Measurements from ENCODE around the gene CACFD1. TPM values are rescaled to one million over a fixed set of nuclear protein-coding genes. Genes with fewer than 3 reads are reported as not detected.
A peak's percentile ranks its signal among the peaks of the same experiment; 100 is the strongest.

Gene CACFD1
- total RNA-seq, 1 donor from 2014 or later = 22.3 TPM

DNA sequence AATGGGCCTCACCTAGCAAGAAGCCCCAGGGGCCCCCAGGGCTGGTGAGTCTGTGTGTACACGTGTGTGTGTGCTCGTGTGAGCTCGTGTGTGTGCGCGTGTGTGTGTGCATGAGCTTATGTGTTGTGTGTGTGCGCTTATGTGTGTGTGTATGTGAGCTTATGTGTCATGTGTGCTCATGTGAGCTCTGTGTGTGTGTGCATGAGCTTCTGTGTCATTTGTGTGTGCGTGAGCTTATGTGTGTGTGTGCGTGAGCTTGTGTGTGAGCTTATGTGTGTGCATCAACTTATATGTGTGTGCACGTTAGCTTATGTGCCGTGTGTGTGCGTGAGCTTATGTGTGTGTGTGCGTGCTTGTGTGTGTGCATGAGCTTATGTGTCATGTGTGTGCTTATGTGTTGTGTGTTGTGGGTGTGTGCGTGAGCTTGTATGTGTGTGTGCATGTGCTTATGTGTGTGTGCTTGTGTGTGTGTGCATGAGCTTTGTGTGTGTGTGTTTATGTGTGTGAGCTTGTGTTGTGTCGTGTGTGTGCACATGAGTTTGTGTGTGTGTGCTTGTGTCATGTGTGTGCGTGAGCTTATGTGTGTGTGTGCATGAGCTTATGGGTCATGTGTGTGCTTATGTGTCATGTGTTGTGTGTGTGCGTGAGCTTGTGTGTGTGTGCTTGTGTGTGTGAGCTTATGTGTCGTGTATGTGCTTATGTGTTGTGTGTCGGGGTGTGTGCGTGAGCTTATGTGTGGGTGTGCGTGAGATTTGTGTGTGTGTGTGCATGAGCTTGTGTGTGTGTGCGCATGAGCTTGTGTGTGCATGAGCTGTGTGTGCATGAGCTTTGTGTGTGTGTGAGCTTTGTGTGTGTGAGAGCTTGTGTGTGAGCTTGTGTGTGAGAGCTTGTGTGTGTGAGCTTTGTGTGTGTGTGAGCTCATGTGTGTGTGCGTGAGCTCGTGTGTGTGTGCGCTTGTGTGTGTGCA lies 35.8 kb downstream of the CACFD1 start:
- TF ChIP-seq, protein P1, sequence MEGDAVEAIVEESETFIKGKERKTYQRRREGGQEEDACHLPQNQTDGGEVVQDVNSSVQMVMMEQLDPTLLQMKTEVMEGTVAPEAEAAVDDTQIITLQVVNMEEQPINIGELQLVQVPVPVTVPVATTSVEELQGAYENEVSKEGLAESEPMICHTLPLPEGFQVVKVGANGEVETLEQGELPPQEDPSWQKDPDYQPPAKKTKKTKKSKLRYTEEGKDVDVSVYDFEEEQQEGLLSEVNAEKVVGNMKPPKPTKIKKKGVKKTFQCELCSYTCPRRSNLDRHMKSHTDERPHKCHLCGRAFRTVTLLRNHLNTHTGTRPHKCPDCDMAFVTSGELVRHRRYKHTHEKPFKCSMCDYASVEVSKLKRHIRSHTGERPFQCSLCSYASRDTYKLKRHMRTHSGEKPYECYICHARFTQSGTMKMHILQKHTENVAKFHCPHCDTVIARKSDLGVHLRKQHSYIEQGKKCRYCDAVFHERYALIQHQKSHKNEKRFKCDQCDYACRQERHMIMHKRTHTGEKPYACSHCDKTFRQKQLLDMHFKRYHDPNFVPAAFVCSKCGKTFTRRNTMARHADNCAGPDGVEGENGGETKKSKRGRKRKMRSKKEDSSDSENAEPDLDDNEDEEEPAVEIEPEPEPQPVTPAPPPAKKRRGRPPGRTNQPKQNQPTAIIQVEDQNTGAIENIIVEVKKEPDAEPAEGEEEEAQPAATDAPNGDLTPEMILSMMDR (IDR thresholded peaks at IDR 0.05) = no peak
- DNase-seq (ENCODE audit: low spot score) = no peak
- H3K9me3 Mint-ChIP-seq (ENCODE audit: low read depth) = no peaks in the 10 kb centered on the region
- peaks cover 19% of the 10 kb centered on the region for H3K4me1 Mint-ChIP-seq (ENCODE audit: low read depth)
- H3K4me3 Mint-ChIP-seq (ENCODE audit: unreplicated experiment) = no peak overlapping the region
- H3K27ac Mint-ChIP-seq (ENCODE audit: unreplicated experiment) = no peak overlapping the region
- peaks cover 3% of the 10 kb centered on the region for H3K36me3 Mint-ChIP-seq (ENCODE audit: low read depth)
- H3K27me3 Mint-ChIP-seq (ENCODE audit: low read depth) = peaks cover 21% of the 10 kb centered on the region

DNA sequence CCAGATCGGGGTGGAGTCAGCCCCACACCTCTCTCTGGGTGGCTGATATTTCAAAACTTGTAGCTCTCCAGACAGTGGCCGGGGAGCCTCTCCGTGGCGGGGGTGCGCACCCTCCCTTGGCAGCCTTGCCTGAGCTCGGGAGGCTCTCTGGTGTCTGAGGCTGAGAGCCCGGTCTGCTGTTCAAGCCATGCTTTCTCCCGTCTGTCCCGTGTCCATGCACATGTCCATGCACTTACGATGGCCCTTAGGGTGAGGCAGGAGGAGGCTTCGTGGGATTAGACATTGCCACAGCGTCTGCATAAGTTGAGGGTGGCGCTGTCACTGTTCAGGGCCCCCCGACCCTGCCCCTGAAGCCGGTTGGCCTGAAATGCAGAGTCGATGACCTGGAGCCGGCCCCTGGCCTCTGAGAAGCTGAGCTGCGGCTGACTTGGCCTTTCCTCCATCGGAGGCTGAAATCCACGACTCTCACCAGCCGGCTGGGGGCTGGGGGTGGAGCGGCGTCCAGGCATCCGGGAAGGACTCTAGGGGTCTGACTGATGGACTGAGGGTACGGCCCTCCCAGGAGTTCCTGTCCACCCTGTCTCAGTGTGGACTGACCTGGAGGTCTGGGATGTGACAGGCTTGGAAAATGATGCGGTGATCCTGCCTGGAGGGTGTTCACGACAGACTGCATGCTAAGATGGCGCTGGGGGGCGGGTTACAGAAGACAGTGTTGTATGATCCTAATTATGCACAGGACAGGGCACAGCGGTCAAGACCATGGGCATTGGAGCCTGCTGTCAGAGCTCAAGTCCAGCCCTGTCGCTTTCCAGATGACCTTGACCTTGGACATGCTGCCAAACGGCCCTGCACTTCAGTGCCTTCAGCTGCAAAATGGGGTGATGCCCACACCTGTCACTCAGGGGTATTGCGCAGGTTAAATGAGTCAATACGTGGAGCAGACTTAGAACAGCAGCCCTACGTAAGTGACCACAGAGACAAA lies 37.4 kb downstream of the CACFD1 start:
- no peak for DNase-seq (ENCODE audit: low spot score)
- Mint-ChIP-seq H3K9me3 (ENCODE audit: low read depth) (peaks cover 10% of the 10 kb centered on the region), H3K27me3 (ENCODE audit: low read depth) (peaks cover 21% of the 10 kb centered on the region), H3K4me3 (ENCODE audit: unreplicated experiment) (no peak overlapping the region), H3K4me1 (ENCODE audit: low read depth) (peaks cover 11% of the 10 kb centered on the region), H3K27ac (ENCODE audit: unreplicated experiment) (no peak overlapping the region), H3K36me3 (ENCODE audit: low read depth) (peaks cover 9% of the 10 kb centered on the region)
- TF ChIP-seq, protein P1 (IDR thresholded peaks at IDR 0.05) = no peak

DNA sequence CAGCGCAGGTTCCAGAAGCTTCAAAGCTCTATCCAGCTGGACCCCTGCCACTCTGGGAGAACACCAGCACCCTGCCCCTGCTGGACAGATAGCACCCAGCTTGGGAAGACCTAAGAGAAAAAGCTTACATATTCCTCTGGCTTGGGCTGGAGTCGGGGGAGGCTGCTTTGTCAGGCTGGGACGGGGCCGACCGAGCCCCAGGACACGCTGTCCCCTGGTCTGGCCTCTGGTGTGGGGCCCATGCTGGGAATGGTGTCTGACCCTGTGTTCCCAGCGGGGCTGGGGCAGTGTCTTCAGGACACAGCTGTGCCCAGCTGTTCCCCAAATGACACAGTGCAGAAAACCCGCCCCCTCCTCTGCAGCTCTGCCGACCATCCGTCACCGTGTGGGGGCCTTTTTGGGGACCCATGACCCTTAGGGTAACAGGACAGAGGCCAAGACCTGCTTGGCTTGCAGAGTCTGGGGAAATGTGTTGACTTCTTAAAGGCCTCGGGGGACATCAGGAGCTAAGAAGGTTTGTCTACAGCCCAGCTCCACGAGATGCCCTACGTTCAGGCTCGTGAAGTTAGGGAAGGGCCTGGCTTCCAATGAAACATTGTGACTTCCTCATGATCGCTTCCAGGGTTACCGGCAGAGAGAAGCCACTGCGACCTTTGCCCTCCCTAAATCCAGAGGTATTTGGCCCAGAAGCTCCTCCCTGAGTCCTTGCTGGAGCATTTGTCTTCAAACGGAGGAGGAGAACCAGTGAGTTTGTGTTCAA lies 39.5 kb downstream of the CACFD1 start:
- no peaks in the 10 kb centered on the region for H3K4me1 Mint-ChIP-seq (ENCODE audit: low read depth)
- peaks cover 17% of the 10 kb centered on the region for H3K9me3 Mint-ChIP-seq (ENCODE audit: low read depth)
- H3K36me3 Mint-ChIP-seq (ENCODE audit: low read depth) = peaks cover 14% of the 10 kb centered on the region
- no peak overlapping the region for H3K4me3 Mint-ChIP-seq (ENCODE audit: unreplicated experiment)
- peaks cover 23% of the 10 kb centered on the region for H3K27me3 Mint-ChIP-seq (ENCODE audit: low read depth)
- no peak for DNase-seq (ENCODE audit: low spot score)
- TF ChIP-seq, protein P1 (IDR thresholded peaks at IDR 0.05) = peak; percentile 21
- no peak overlapping the region for H3K27ac Mint-ChIP-seq (ENCODE audit: unreplicated experiment)

DNA sequence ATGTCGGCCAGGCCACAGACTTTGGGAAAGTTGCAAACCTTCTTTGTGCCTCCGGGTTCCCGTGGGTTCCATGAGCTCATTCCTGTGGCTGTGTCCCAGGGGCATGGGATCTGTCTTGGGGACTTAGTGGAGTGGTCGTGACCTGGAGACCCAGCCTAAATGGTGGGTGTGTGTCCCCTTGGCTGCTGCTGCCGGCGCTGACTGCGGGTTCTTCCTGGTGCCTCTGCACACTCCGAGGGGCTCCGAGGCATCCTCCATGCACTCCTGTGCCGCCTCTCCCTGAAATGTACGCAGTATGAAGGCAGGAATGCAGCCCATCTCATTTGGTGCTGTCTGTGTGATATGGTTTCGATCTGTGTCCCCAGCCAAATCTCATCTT lies 40.1 kb downstream of the CACFD1 start:
- peaks cover 23% of the 10 kb centered on the region for H3K27me3 Mint-ChIP-seq (ENCODE audit: low read depth)
- H3K4me1 Mint-ChIP-seq (ENCODE audit: low read depth) = no peaks in the 10 kb centered on the region
- no peak for DNase-seq (ENCODE audit: low spot score)
- no peak overlapping the region for H3K4me3 Mint-ChIP-seq (ENCODE audit: unreplicated experiment)
- H3K9me3 Mint-ChIP-seq (ENCODE audit: low read depth) = peaks cover 17% of the 10 kb centered on the region
- no peak overlapping the region for H3K27ac Mint-ChIP-seq (ENCODE audit: unreplicated experiment)
- TF ChIP-seq, protein P1 (IDR thresholded peaks at IDR 0.05) = no peak
- peaks cover 14% of the 10 kb centered on the region for H3K36me3 Mint-ChIP-seq (ENCODE audit: low read depth)

Measured in chondrocyte (in vitro differentiated cells).